Measurements from ENCODE around the gene IMP3.

DNA sequence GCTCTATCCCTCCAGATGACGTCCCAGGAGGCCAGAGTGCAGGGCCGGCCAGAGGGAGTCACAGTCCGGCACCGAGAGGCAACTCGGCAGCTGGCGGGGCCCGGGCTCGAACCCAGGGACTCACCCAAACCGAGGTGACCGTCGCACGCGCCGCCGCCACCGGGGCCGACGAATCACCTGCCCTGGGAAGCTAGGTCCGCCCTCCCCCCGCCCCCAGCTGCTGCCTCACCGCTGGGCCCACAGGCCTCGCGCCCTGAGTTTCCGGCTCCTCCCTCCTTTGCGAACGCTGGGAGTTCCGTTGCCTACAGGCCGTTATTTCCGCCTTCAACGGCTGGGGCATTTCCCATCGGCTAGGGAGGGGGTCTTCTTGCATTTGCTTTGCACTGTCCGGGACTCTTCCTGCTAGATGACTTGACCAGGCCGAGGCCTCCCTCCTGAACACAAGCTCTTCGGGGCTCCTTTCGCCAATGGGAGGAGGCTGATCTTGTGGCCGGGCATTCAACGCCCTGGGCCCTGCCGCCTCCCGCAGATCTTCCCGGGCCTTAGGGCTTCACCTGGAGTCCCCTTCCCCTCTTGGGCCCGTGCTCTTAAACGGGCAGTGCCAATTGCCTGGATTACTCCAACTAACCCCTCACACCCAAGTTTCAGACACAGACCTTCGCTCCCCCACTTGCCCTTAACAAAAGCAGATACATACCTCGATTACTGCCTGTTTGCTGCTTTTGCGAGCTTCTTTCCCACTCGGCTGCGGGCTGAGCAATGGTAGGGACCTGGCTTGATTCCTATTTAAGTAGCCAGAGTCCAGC lies 14.3 kb downstream of the IMP3 start, which contains the start of gene SNUPN:
- peak; percentile 52 for TF ChIP-seq SMC3 (conservative IDR thresholded peaks at IDR 0.05; ENCODE audit: poor library complexity)
- TF ChIP-seq, protein P1, sequence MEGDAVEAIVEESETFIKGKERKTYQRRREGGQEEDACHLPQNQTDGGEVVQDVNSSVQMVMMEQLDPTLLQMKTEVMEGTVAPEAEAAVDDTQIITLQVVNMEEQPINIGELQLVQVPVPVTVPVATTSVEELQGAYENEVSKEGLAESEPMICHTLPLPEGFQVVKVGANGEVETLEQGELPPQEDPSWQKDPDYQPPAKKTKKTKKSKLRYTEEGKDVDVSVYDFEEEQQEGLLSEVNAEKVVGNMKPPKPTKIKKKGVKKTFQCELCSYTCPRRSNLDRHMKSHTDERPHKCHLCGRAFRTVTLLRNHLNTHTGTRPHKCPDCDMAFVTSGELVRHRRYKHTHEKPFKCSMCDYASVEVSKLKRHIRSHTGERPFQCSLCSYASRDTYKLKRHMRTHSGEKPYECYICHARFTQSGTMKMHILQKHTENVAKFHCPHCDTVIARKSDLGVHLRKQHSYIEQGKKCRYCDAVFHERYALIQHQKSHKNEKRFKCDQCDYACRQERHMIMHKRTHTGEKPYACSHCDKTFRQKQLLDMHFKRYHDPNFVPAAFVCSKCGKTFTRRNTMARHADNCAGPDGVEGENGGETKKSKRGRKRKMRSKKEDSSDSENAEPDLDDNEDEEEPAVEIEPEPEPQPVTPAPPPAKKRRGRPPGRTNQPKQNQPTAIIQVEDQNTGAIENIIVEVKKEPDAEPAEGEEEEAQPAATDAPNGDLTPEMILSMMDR (IDR thresholded peaks at IDR 0.05; ENCODE audit: poor library complexity, severe bottlenecking) = peak; percentile 27
- peak; percentile 91 for TF ChIP-seq POLR2AphosphoS5 (IDR thresholded peaks at IDR 0.05)
- TF ChIP-seq EP300 (conservative IDR thresholded peaks at IDR 0.05; ENCODE audit: poor library complexity, severe bottlenecking) = peak; percentile 67
